Testis (tissue), 3 donors: ENCODE measurements around the gene ARID1B. TPM values are rescaled to one million over a fixed set of nuclear protein-coding genes. Genes with fewer than 3 reads are reported as not detected.
A peak's percentile ranks its signal among the peaks of the same experiment; 100 is the strongest.

Experiments used
- DNase-seq: peaks from one replicate; pipeline ENCODE4 v3.0.0-alpha.2; 2019
- H3K27ac ChIP-seq, 2 donors: fragments of 200-600 bp; sonication (generic); one replicate each; pipeline ENCODE4 v1.5.1; 2019
- H3K27me3 ChIP-seq: fragments of 200-600 bp; sonication (generic); one replicate; pipeline ENCODE4 v1.5.1; 2019
- H3K36me3 ChIP-seq: fragments of 200-600 bp; sonication (generic); one replicate; pipeline ENCODE4 v1.5.1; 2017; ENCODE audit warnings: low read depth; ENCODE audit errors: missing control alignments
- H3K4me1 ChIP-seq: fragments of 200-600 bp; sonication (generic); one replicate; pipeline ENCODE4 v1.5.1; 2019
- H3K4me3 ChIP-seq, 2 donors: fragments of 200-600 bp; sonication (generic); one replicate each; pipeline ENCODE4 v1.5.1; 2017 to 2019
- H3K9me3 ChIP-seq: fragments of 200-600 bp; sonication (generic); one replicate; pipeline ENCODE4 v1.5.1; 2017
- POLR2A ChIP-seq: fragments of 450-650 bp; IDR thresholded peaks from one replicate; pipeline ENCODE4 v1.6.1; 2017; ENCODE audit warnings: antibody characterized with exemption, mild to moderate bottlenecking, moderate library complexity
- WGBS, 2 donors: methylation state at CpG; one replicate each; pipeline ENCODE4 v1.1.5; 2018; 5-methylcytosine and 5-hydroxymethylcytosine counted together
- intact Hi-C: fragments of 100-400 bp; cut with DNase I; formaldehyde crosslinking; loops from one replicate; pipeline ENCODE4 v1.15.1; 2023; ENCODE audit warnings: low total_unique reads
- polyA plus RNA-seq: library from polyadenylated mRNA; stranded (reverse); fragments of 350-450 nt; fragmentation: Illumina TruSeq; extraction: RNeasy Lipid Tissue Mini Kit (QIAGEN cat#74804); gene quantifications from one replicate; pipeline ENCODE4 v1.2.3, GENCODE V29; 2014; ENCODE audit warnings: low read depth, low replicate concordance; ENCODE audit not compliant: insufficient read depth
- total RNA-seq, 2 donors: library from RNA; depleted of rRNA; stranded (reverse); fragments of >200 nt; gene quantifications; one replicate each; pipeline ENCODE4 v1.2.3, GENCODE V29; 2016
- TF ChIP-seq, protein P1 (sequence below), 3 experiments: fragments of 450-650 bp in 2 of 3; fragments of 200-600 bp in 1 of 3; sonication (generic) in 1 of 3; IDR thresholded peaks; one replicate each; pipeline ENCODE4 v1.5.1; 2016 to 2019; ENCODE audit warnings: antibody characterized with exemption in 3 of 3, mild to moderate bottlenecking in 2 of 3, moderate library complexity in 1 of 3

The ARID1B gene
- total and polyA plus RNA-seq, 3 donors from 2014 or later: 26.2 to 126 (median 103) TPM

GRCh38 chr6:157198425-157199279 lies 421.5 kb downstream of the ARID1B start:
- DNase-seq: peak; percentile 36
- H3K4me3 ChIP-seq: no peak overlapping the region
- H3K27me3 ChIP-seq: no peaks in the 10 kb centered on the region
- 71 to 73% methylated on average over 14 to 15 of the region's 15 CpGs for WGBS, 2 donors
- no peak for TF ChIP-seq POLR2A
- TF ChIP-seq, protein P1, sequence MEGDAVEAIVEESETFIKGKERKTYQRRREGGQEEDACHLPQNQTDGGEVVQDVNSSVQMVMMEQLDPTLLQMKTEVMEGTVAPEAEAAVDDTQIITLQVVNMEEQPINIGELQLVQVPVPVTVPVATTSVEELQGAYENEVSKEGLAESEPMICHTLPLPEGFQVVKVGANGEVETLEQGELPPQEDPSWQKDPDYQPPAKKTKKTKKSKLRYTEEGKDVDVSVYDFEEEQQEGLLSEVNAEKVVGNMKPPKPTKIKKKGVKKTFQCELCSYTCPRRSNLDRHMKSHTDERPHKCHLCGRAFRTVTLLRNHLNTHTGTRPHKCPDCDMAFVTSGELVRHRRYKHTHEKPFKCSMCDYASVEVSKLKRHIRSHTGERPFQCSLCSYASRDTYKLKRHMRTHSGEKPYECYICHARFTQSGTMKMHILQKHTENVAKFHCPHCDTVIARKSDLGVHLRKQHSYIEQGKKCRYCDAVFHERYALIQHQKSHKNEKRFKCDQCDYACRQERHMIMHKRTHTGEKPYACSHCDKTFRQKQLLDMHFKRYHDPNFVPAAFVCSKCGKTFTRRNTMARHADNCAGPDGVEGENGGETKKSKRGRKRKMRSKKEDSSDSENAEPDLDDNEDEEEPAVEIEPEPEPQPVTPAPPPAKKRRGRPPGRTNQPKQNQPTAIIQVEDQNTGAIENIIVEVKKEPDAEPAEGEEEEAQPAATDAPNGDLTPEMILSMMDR (IDR thresholded peaks at IDR 0.05): no peak
- intact Hi-C loops: no loop called here
- H3K36me3 ChIP-seq: no peaks in the 10 kb centered on the region
- no peak overlapping the region for H3K27ac ChIP-seq
- peaks cover 10% of the 10 kb centered on the region for H3K4me1 ChIP-seq
- H3K9me3 ChIP-seq: no peaks in the 10 kb centered on the region

- 65 to 72% methylated on average over 6 to 10 of the region's 10 CpGs for WGBS, 2 donors
- H3K4me3 ChIP-seq: no peak overlapping the region
- H3K9me3 ChIP-seq: no peaks in the 10 kb centered on the region
- no peak for DNase-seq
- no peaks in the 10 kb centered on the region for H3K36me3 ChIP-seq
- no peak overlapping the region for H3K27ac ChIP-seq
- peaks cover 3% of the 10 kb centered on the region for H3K4me1 ChIP-seq
- intact Hi-C loops: no loop called here
- H3K27me3 ChIP-seq: no peaks in the 10 kb centered on the region
- TF ChIP-seq, protein P1 (IDR thresholded peaks at IDR 0.05): no peak
Measured at GRCh38 chr6:157200117-157200516, 422.9 kb downstream of the ARID1B start.

DNA sequence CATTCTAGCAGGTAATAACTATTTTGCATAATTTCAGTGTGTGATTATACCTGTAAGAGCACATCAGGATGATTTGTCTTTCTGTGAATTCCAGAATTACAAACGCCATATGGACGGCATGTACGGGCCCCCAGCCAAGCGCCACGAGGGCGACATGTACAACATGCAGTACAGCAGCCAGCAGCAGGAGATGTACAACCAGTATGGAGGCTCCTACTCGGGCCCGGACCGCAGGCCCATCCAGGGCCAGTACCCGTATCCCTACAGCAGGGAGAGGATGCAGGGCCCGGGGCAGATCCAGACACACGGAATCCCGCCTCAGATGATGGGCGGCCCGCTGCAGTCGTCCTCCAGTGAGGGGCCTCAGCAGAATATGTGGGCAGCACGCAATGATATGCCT lies 423.4 kb downstream of the ARID1B start:
- DNase-seq: no peak
- H3K36me3 ChIP-seq: no peaks in the 10 kb centered on the region
- WGBS, 2 donors: 89 to 95% methylated on average over 9 to 17 of the region's 17 CpGs

DNA sequence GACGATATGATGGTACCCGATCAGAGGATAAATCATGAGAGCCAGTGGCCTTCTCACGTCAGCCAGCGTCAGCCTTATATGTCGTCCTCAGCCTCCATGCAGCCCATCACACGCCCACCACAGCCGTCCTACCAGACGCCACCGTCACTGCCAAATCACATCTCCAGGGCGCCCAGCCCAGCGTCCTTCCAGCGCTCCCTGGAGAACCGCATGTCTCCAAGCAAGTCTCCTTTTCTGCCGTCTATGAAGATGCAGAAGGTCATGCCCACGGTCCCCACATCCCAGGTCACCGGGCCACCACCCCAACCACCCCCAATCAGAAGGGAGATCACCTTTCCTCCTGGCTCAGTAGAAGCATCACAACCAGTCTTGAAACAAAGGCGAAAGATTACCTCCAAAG lies 423.9 kb downstream of the ARID1B start:
- Histone ChIP-seq H3K9me3 (no peaks in the 10 kb centered on the region), H3K36me3 (no peaks in the 10 kb centered on the region), H3K4me3 (no peak overlapping the region), H3K27me3 (no peaks in the 10 kb centered on the region), H3K27ac (no peak overlapping the region), H3K4me1 (no peaks in the 10 kb centered on the region)
- intact Hi-C loops: no loop called here
- 92 to 93% methylated on average over 17 of the region's 17 CpGs for WGBS, 2 donors
- TF ChIP-seq POLR2A: no peak
- TF ChIP-seq, protein P1 (IDR thresholded peaks at IDR 0.05): no peak
- DNase-seq: no peak

More for the DNA sequence above, 423.4 kb downstream of the ARID1B start:
- H3K4me1 ChIP-seq: no peaks in the 10 kb centered on the region
- no peak overlapping the region for H3K27ac ChIP-seq
- TF ChIP-seq POLR2A: no peak
- TF ChIP-seq, protein P1 (IDR thresholded peaks at IDR 0.05): no peak
- intact Hi-C loops: no loop called here
- no peaks in the 10 kb centered on the region for H3K27me3 ChIP-seq
- H3K4me3 ChIP-seq: no peak overlapping the region
- no peaks in the 10 kb centered on the region for H3K9me3 ChIP-seq

DNA sequence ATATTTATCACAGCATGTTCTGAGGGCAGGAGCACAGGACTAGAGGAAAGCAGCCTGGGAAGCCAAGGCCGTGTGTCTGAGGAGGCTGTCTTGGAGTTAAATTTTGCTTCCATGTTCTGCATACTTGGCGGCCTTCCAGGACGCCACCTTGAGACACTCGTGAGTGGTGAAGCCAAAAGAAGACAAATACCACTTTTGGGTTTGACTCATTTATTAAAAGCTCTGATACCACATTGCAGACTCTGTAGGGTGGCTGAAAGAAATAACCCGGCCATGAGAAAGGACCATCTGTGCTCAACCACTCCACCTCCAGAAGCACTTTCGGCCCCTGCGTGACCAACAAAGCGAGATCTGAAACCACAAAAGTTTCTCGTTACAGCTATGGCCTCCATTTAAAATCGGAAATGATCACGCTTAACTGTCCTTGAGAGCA lies 426.1 kb downstream of the ARID1B start:
- no peak overlapping the region for H3K27ac ChIP-seq
- H3K4me1 ChIP-seq: no peaks in the 10 kb centered on the region
- TF ChIP-seq POLR2A: no peak
- 73 to 81% methylated on average over 11 of the region's 11 CpGs for WGBS, 2 donors
- no peak overlapping the region for H3K4me3 ChIP-seq
- H3K9me3 ChIP-seq: no peaks in the 10 kb centered on the region
- intact Hi-C loops: no loop called here
- H3K36me3 ChIP-seq: no peaks in the 10 kb centered on the region
- no peak for DNase-seq
- H3K27me3 ChIP-seq: no peaks in the 10 kb centered on the region
